MM.1S (cell line): ENCODE data around the gene UBE2K.

Experiments used
- EZH2 ChIP-seq: fragments of 300-600 bp; sonication (generic); optimal IDR thresholded peaks from 2 replicates; pipeline ENCODE3; 2017; ENCODE audit warnings: low read depth, mild to moderate bottlenecking, antibody characterized with exemption, low read length, mixed read lengths
- EZH2phosphoT487 ChIP-seq: fragments of 300-600 bp; sonication (generic); IDR thresholded peaks from 2 replicates; pipeline ENCODE4 v1.6.1; 2018; ENCODE audit warnings: antibody characterized with exemption, low read length
- TF ChIP-seq, protein P1 (sequence below): fragments of 300-600 bp; sonication (generic); IDR thresholded peaks from 2 replicates; pipeline ENCODE4 v1.5.1; 2016; ENCODE audit warnings: antibody characterized with exemption, low read length, mixed read lengths

DNA sequence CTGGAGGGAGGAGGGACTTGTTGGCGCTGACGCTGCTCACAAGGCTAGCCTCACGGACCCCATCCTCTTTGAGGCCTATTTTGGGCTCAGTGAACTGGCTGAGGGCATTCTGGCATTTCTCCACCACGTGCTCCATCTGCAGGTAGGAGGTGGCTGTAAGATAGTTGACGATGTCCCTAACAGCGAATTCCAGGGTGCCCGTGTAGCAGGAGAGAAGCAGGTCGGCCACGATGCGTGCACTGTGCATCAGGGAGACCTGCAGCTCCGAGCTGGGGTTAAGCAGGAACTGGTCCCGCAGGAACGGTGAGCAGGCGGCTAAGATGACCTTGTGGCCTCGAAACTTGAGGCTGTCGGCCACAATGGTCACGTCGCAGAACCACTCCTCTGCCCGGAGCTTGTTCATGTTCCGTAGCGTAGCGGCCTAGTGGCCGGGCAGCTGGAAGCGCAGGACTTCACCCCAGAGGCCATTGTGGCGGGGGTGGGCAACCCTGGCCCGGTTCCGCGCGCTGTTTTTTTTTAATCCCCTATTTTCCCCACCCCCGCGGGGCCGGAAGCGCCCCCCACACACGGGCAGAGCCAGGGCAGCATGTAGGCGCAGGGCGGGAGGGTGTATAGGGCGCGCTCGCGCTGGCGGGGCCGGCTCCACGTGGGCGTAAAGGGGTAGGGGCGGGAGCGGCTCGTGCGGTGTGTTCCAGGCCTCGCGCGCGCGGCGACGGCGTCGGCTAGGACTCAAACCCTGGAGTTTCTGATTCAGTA is 73.2 kb downstream of the UBE2K start:
- TF ChIP-seq, protein P1, sequence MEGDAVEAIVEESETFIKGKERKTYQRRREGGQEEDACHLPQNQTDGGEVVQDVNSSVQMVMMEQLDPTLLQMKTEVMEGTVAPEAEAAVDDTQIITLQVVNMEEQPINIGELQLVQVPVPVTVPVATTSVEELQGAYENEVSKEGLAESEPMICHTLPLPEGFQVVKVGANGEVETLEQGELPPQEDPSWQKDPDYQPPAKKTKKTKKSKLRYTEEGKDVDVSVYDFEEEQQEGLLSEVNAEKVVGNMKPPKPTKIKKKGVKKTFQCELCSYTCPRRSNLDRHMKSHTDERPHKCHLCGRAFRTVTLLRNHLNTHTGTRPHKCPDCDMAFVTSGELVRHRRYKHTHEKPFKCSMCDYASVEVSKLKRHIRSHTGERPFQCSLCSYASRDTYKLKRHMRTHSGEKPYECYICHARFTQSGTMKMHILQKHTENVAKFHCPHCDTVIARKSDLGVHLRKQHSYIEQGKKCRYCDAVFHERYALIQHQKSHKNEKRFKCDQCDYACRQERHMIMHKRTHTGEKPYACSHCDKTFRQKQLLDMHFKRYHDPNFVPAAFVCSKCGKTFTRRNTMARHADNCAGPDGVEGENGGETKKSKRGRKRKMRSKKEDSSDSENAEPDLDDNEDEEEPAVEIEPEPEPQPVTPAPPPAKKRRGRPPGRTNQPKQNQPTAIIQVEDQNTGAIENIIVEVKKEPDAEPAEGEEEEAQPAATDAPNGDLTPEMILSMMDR: no peak
- TF ChIP-seq EZH2 (no peak), EZH2phosphoT487 (no peak)
